Heart left ventricle (tissue), 16 donors: ENCODE results near the gene MEGF11. TPM values are rescaled to one million over a fixed set of nuclear protein-coding genes. Genes with fewer than 3 reads are reported as not detected.

Source experiments
- ATAC-seq, 4 donors: fragments of 200-7000 bp; cut with Tn5 transposase; one replicate each; pipeline ENCODE4 v1.9.1; 2020 to 2022; ENCODE audit warnings: moderate library complexity in 4 of 4, mild to moderate bottlenecking in 3 of 4, moderate number of reproducible peaks in 1 of 4
- DNase-seq, 5 donors: peaks; one replicate each; pipeline ENCODE4 v3.0.0-alpha.2; 2020
- H3K27ac ChIP-seq, 12 donors: fragments of 200-600 bp; sonication (generic) in 4 of 12; one replicate each; pipeline versions ENCODE4 v1.5.0 to v1.8.0; 2016 to 2022; ENCODE audit warnings: mild to moderate bottlenecking in 2 of 12
- H3K27me3 ChIP-seq, 9 donors: fragments of 200-600 bp; sonication (generic) in 2 of 9; one replicate each; pipeline versions ENCODE4 v1.5.1 to v1.8.0; 2016 to 2022; ENCODE audit warnings: mild to moderate bottlenecking in 3 of 9
- H3K36me3 ChIP-seq, 9 donors: fragments of 200-600 bp; sonication (generic) in 2 of 9; one replicate each; pipeline versions ENCODE4 v1.5.0 to v1.8.0; 2018 to 2022; ENCODE audit warnings: mild to moderate bottlenecking in 2 of 9
- H3K4me1 ChIP-seq, 12 donors: fragments of 200-600 bp; sonication (generic) in 4 of 12; one replicate each; pipeline versions ENCODE4 v1.5.0 to v1.8.0; 2016 to 2022; ENCODE audit warnings: mild to moderate bottlenecking in 3 of 12
- H3K4me3 ChIP-seq, 12 donors: fragments of 200-600 bp; sonication (generic) in 4 of 12; one replicate each; pipeline versions ENCODE4 v1.5.0 to v1.8.0; 2017 to 2022; ENCODE audit warnings: mild to moderate bottlenecking in 9 of 12, moderate library complexity in 4 of 12
- H3K9me3 ChIP-seq, 12 donors: fragments of 200-600 bp; sonication (generic) in 4 of 12; one replicate each; pipeline versions ENCODE4 v1.5.0 to v1.8.0; 2016 to 2022; ENCODE audit warnings: mild to moderate bottlenecking in 1 of 12
- CTCF ChIP-seq, 12 donors: fragments of 200-600 bp; sonication (generic) in 4 of 12; IDR thresholded peaks; one replicate each; pipeline versions ENCODE4 v1.5.0 to v1.8.0; 2018 to 2022; ENCODE audit warnings: antibody characterized with exemption in 12 of 12, mild to moderate bottlenecking in 5 of 12
- POLR2A ChIP-seq, 2 donors: fragments of 450-650 bp; IDR thresholded peaks; one replicate each; pipeline ENCODE4 v1.6.1; 2017; ENCODE audit warnings: antibody characterized with exemption in 2 of 2, mild to moderate bottlenecking in 2 of 2, moderate library complexity in 2 of 2
- WGBS, 4 donors: extraction: QIAGEN DNeasy Blood & Tissue Kit in 2 of 4; methylation state at CpG; one replicate each; pipeline versions ENCODE4 v1.1.5 to v1.1.7; 2013 to 2018; 5-methylcytosine and 5-hydroxymethylcytosine counted together
- intact Hi-C, 10 donors: fragments of 100-400 bp; cut with DNase I; formaldehyde crosslinking; loops; one replicate each; pipeline versions ENCODE4 v1.11.1 to v1.14.2; 2022
- polyA plus RNA-seq, 2 donors: library from polyadenylated mRNA; stranded (reverse); fragments of 200-250 nt; gene quantifications; one replicate each; pipeline ENCODE4 v1.2.3, GENCODE V29; 2013
- total RNA-seq, 9 donors: library from RNA; depleted of rRNA in 2 of 9; stranded (reverse); fragments of >200 nt in 2 of 9; fragmentation: NEBNext Ultra II Directional in 3 of 9; extraction: Animal tissue kit (Norgen Biotek cat#: 25700) in 3 of 9; gene quantifications; one replicate each; pipeline versions ENCODE4 v1.1.0 to v1.2.4, GENCODE V29; 2016 to 2023
- donor health status: ischemic (EF 13 %, LVEDD 7.1; RV severe dilation, severe dysfunction).
- donor health status: healthy with polysubstance abuse.
- donor health status: DM: no; HTN: yes; CAD: no.
- donor health status: DM: no; HTN: no; CAD: no.
- donor health status: ischemic (EF 25% LVEDD 6.9; RV normal size, moderate dysfunction).
- donor health status: ischemic (EF 25% LVEDD 5.7; RV mildly dilated, moderate dysfunction).
- donor health status: healthy.
- donor health status: DM: yes; HTN: yes; CAD: no.
- donor health status: ischemic (EF 35%, LVEDD 5.7; RV mildly dilated, moderate dysfunction).
- donor health status: nonischemic (EF 11% LVEDD 7.7; RV severe dilation, severe dysfunction).
- donor health status: DM: yes; HTN: yes; CAD: no.
- donor health status: PGD.
- donor health status: ischemic (EF 29% LVEDD 5.4; RV normal size, mild dysfunction).
- donor health status: nonischemic (EF 23%, LVEDD 6.1; RV moderate dilation, normal function).

Gene MEGF11
- total and polyA plus RNA-seq, 11 donors: 0.07 TPM; not detected in 10

DNA sequence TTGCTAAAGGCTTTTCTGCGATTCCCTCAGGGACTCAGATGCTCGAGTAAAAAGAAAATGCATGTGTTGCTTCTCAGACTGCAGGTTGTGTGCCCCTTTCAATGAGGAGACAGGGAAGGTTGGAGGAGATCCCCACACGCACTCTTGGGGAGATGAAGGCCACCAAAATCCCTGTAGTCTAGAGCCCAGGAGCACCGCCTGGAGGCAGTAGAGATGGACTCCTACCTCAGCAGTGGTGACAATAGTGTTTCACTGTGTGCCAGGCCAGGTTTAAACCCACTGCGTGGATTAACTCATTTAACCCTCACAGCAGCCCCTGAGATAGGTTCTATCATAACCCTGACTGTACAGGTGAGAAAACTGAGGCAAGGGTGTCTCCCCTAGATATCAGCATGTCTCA, 15.2 kb downstream of the MEGF11 start:
- peaks cover 0 to 35% (median 3%) of the 10 kb centered on the region in 9 donors for H3K27me3 ChIP-seq
- H3K4me3 ChIP-seq: no peak overlapping the region
- no peak for ATAC-seq
- intact Hi-C loops: no loop called here
- no peak for DNase-seq
- no peaks in the 10 kb centered on the region for H3K9me3 ChIP-seq
- H3K36me3 ChIP-seq: no peaks in the 10 kb centered on the region
- WGBS, 4 donors: 81 to 89% (median 87%) methylated on average over 5 of the region's 5 CpGs
- no peak overlapping the region for H3K27ac ChIP-seq
- TF ChIP-seq CTCF (IDR thresholded peaks at IDR 0.05) (no peak), POLR2A (IDR thresholded peaks at IDR 0.05) (no peak)
- H3K4me1 ChIP-seq: no peaks in the 10 kb centered on the region

GRCh38 chr15:66237513-66238235, 15.9 kb downstream of the MEGF11 start:
- TF ChIP-seq POLR2A (IDR thresholded peaks at IDR 0.05): no peak
- TF ChIP-seq CTCF (IDR thresholded peaks at IDR 0.05): no peak
- WGBS, 4 donors: 67 to 73% (median 69%) methylated on average over 10 of the region's 10 CpGs
- Histone ChIP-seq H3K4me3 (no peak overlapping the region), H3K27me3 (peaks cover 0 to 35% (median 3%) of the 10 kb centered on the region in 9 donors), H3K36me3 (no peaks in the 10 kb centered on the region), H3K4me1 (no peaks in the 10 kb centered on the region), H3K27ac (no peak overlapping the region), H3K9me3 (no peaks in the 10 kb centered on the region)
- no peak for ATAC-seq
- intact Hi-C loops: no loop called here
- no peak for DNase-seq

- no peaks in the 10 kb centered on the region for H3K9me3 ChIP-seq
- intact Hi-C loops: no loop called here
- TF ChIP-seq CTCF (IDR thresholded peaks at IDR 0.05) (no peak), POLR2A (IDR thresholded peaks at IDR 0.05) (no peak)
- DNase-seq: no peak
- H3K4me1 ChIP-seq: no peaks in the 10 kb centered on the region
- 54 to 63% (median 61%) methylated on average over 12 of the region's 12 CpGs for WGBS, 4 donors
- no peaks in the 10 kb centered on the region for H3K36me3 ChIP-seq
- H3K4me3 ChIP-seq: no peak overlapping the region
- H3K27ac ChIP-seq: no peak overlapping the region
- ATAC-seq: no peak
- H3K27me3 ChIP-seq: peaks cover 0 to 35% (median 3%) of the 10 kb centered on the region in 9 donors
Observed at GRCh38 chr15:66236806-66237375, 16.7 kb downstream of the MEGF11 start.

DNA sequence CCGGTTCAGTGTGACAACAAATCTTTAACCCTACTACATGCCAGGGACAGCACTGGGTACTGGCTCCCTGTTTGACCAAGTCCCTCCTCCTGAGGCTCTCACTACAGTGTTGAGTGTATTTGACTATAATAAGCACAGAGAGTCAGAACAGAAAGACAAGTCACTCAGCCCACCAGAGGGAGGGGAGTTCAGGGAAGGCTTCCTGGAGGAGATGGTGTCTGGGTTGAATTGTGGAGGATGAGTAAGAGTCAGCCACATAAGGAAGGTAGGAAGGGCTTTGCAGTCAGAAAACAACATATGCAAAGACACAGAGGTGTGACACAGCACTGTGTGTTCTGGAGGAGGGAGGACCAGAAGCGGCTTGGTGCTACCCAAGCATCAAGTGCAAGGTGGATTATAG, 17.7 kb downstream of the MEGF11 start:
- DNase-seq (no peak), ATAC-seq (no peak)
- no peak overlapping the region for H3K4me3 ChIP-seq
- H3K4me1 ChIP-seq: no peaks in the 10 kb centered on the region
- TF ChIP-seq POLR2A (IDR thresholded peaks at IDR 0.05): no peak
- TF ChIP-seq CTCF (IDR thresholded peaks at IDR 0.05): no peak
- 53 to 67% (median 63%) methylated on average over 2 of the region's 2 CpGs for WGBS, 4 donors
- intact Hi-C loops: no loop called here
- peaks cover 0 to 28% (median 3%) of the 10 kb centered on the region in 9 donors for H3K27me3 ChIP-seq
- H3K27ac ChIP-seq: no peak overlapping the region
- no peaks in the 10 kb centered on the region for H3K9me3 ChIP-seq
- H3K36me3 ChIP-seq: no peaks in the 10 kb centered on the region
